AG08396 (cell line): ENCODE measurements around the gene HAND1.

Source experiments
- DNase-seq: peaks from one replicate; pipeline ENCODE4 v3.0.0; 2012; ENCODE audit warnings: low spot score, mixed read lengths

Gene HAND1

DNA sequence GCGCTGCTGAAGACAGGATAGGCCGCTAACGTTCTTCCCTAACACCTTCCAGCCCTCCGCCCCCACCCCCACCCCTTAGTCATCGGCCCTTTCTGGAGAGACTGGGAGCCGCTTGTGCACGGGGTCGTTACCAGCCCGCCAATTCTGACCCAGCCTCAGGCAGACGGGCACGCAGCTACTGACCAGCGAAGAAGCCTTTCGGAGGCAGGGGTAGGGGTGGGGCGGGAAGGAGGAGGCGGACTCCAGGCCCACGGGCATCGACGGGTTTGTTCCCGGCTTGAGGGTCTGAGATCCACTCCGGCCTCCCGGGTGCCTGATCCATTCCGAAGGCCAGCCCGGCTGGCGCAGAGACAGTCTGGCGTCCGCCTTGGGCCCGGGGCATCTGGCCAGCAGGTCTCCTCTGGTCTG, 729 bp upstream of the HAND1 start:
- no peak for DNase-seq

DNA sequence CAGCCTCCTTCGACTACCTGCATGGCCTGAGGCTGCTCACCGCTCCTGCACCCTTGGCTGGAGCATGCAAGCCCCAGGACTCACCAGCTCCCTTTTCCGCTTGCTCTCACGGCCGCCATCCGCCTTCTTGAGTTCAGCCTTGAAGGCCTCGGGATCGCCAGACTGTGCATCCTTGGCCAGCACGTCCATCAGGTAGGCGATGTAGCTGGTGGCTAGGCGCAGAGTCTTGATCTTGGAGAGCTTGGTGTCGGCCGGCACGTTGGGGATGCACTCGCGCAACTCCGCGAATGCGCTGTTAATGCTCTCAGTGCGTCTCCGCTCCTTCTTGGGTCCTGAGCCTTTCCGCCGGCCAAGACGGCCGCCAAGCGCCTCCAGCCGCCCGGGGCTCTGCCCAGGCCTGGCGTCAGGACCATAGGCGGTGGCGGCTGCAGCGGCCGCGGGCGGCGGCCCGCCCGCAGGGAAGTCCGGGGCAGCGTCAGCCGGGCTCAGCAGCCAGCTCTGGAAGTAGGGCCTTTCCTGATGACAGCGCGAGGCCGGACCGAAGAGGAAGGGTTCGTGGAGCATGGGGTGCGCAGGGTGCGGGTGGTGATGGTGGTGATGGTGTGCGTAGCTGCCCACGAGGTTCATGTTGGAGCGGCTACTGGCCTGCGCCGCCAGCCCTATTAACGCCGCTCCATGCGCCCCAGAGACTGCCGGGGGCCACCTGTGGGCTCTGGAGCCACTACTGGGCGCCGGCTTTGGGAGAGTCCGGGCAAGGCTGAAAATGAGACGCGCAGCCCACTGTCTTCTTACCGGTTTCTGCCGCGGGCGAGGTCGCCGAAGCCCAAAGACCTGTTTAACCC, 424 bp downstream of the HAND1 start:
- DNase-seq: no peak

DNA sequence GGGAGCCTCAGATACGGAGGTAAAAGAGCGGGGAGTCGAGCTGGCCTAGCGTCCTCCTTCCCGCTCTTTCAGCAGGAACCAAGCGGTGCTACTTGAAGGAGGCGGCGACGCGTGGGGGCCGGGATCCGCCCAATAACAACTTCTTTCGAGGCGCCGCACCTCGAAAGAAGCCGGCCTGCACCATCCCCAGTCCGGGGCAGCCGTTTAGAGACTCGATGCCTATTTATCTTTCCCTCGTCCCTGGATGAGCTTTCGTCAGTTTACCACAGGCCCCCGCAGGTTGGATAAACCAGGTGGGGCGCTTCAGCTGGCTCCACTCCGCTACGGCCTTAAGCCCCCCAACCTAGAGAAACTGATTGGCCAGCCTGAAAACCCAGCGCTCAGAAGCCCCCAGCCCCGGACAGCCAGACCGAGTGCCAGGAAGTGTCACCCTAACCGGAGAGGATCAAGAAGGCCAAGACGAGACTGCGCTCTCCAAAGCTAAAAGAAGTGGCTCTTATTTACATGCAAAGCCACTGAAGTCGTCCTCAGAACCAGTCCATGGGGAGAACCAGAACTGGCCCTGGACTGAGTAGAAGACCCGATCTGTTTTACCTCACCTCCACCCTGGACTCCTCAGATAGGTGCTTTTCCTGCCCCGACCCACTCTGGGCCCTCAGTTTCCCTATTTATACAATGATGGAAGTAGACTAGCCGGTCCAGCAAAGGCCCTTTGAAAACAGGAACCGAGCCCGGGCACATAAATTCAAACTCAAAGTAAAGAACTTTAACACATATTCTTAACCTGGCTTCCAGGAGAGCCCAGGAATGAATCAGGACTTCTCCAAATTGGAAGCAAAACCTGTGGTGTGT, 1.4 kb downstream of the HAND1 start:
- no peak for DNase-seq

DNA sequence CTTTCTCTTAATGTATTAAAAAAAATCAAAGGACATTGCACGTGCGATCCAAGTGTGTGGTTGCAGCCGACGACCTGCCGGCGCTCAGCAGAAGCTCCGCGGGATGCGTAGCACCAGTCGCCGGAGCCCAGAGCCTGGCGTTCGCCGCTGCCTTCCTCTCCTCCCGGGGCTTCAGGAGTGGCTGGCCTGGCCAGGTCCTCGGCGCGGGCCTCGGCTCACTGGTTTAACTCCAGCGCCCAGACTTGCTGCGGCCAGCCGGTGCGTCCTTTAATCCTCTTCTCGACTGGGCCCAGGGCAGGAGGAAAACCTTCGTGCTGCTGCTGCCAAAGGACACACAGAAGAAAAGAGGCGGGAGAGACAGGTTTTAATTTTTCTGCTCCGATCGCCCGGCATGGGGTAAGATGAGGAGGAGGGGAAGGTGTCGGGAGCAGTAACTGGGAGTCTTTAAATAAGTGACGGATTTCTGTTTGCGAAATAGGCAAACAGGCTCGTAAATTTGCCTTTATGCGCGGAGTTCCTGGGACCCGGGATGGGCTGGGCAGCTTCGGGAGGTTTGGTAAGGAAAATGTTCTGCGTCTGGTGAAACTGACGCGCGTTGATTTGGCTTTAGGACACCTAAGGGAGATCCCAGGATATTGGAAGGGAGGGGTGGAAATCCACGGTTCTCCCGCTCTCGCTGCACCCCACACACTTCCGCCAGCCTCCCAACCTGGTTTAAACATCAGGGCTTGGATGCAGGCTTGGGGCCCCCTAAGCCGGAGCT, 2.3 kb downstream of the HAND1 start:
- DNase-seq: no peak

DNA sequence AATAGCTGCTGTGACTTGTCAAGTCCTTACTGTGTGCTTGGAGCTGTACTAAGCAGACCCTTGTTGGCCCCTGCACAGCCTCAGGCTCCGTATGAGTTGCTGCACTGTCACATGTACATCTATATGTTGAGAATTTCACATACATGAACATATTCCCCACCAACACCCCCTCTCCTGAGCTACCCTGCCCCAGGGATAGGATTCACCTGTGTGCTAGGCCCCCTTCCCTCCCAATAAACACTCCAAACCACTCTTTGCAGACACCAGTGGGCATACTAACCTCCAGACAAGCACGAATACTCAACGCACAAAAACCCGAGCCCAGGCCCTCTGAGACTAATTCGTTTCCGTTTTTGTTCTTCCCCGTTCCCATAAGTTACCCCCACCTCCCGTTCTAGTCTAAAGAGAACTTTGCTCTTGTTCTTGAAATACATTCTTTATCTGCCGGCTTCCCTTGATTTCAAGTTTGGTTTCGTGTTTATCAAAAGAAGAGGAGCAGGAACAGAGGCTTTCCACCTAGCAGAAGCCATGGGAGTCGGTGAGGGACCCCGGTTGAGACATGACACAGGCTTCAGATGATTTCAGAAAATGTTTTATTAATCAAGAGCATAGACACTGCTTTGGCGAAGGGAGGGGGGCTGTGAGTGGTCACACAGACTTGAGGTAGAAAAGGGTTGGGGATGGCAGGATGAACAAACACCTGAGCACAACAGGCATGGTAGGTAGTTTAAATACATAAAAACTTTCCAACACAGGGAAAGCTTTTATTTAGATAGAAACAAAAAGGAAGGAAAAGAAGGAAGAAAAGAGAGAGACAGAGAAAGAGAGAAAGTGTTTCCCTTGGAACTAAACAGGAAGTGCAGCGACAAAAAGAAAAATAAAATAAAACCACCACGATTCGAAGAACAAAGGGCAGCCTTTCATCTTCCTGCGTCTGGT, 3.4 kb downstream of the HAND1 start:
- DNase-seq: no peak

DNA sequence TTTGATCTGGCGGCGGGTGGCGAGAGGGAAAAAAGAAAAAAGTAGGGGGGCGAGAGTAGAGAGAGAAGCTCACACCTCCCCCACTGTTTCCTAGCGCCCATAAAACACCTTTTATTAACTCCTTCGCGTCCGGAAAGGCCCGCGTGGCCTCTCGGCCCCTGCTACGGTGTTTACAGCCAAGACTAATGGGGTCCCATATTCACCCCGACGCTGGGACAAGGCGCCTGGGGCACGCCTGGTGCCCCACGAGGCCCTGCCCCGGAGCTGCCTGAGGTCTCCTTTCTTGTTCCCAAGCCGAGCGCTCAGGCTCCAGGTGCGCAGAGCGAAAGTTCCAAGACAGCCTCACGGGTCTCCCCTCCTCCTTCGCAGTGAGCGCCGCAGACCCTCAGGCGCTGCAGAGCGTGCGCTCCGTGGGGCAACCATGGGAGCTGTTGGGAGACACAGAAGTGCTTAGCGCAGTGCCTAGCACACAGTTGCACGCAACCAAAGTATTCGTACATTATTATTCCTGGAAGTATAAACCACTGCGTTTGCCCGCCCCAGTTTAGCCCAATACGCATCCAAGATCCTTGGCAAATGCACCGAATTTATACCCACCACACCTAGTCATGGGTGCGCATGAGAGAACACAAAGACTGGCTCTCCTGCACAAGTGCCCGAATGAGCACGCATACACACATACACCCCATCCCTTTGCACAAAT, 4.3 kb downstream of the HAND1 start:
- no peak for DNase-seq

DNA sequence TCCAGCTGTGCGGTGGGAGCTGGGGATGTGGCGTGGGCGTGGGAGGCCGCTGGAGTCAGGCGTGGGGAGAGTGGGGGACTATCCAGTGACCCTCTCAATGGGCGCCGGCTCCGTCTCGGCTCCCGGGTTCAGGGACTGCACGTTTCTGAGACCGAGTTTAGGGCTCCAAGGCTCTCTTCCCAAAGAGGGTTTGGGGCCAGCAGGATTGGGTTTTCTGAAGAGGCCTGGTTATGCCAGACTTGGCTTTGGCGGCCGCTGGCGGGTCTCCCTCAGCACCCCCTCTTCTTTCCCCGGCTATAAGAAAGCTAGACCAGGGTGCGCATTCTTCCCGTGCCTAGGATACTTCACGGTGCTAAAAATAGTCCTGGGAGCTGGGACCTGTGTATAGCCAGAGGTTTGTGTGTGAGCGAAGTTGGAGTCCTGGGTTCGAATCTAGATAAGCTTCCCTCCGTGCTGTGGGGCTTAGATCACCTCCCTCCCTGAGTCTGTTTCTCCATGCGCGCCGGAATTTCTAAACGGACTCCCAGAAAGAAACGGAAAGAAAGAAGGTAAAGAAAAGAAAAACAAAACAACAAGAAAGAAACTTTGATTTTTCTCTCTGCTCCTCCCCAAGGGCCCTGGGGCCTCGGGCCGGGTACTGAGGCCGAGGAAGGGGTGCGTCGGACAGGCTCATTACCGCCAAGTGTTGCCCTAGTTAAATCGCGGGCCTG, 5.0 kb downstream of the HAND1 start:
- no peak for DNase-seq

DNA sequence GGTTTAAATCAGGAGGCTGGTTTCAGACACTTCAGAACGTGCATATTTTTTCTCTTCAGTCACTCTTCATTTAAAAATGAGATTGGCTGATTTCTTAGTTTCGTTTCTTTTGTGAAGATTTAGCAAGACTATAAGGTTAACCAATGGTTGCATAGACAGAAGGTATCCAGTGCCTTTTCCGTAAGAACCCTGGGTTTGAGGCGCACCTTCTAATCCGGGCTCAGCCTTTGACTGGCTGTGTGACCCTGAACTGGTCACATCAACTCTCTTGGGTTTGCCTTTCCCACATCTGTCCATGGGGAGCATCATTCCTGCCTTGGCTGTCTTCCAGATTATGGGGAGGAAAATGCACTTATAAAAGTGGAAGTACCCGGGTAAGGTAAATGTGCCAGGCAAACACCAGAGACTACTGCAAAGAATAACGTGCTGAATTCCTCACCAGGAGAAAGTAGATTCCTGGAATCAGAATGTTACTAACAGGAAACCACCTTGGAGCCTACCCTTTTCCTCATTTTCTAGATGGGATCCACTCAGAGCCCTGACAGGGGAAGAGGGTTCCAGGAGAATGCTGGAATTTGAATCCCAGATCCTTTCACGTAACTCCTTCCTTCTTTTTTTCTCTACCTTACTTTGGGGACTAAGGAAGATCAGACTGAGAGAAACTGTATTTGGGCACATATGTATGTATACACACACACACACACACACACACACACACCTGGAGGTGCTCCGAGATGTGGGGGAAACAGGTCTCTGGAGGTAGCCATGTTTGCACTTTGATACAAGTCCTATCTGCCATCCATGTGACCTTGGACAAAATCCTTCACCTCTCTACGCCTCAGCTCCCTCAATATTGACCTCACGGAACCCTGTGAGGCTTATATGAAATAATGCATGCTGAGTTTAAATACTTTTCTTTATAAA, 6.8 kb downstream of the HAND1 start:
- DNase-seq: no peak

DNA sequence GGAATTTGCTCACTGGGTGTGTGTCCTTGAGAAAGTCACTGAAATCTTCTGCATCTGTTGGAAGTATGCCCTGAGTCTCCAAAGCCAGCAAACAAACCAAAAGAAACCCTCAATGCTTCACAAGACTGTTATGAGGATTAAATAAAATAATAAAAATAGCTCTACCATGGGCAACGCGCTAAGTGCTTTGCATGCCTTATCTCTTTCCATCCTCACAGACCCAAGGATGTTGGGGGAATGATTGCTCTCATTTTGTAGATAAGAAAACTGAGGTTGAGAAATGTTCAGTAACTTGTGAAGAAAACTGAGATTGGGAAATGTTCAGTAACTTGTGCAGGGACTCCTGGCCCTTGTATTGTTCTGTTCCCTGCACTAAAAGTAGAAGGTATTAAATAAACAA, 7.9 kb downstream of the HAND1 start:
- DNase-seq: no peak

DNA sequence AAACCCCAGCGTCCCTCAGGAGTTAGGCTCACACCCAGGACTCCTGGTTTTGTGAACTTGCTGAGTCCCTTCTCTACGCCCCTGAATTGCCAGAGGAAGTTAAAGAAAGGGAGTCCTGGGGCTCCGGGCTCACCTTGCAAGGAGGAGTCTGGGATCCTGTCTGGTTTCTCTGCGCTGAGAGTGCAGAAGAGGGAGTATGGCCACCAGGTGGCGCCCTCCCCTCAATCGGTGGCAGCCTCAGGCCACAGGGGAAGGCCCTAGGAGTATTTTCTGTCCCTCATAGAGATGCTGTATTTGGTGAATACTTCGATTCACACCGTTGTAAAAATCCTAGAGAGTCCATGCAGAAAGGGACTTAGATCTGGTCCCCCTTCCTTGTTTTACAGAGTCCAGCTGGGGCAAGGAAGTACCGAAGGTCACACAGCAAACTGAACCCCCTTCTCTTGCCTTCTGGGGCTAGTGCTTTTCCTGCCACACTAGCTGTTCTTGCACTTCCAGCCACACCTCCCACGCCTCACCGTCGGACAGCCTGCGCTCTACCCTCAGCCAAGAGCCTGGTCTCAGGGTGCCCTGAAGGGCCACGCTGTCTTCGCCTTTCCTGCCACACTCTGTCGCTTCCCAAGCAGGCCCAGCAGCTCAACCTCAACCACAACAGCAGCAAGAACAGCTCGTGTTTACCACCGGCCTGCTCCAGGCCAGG, 10.2 kb downstream of the HAND1 start:
- DNase-seq: peak; percentile 89

DNA sequence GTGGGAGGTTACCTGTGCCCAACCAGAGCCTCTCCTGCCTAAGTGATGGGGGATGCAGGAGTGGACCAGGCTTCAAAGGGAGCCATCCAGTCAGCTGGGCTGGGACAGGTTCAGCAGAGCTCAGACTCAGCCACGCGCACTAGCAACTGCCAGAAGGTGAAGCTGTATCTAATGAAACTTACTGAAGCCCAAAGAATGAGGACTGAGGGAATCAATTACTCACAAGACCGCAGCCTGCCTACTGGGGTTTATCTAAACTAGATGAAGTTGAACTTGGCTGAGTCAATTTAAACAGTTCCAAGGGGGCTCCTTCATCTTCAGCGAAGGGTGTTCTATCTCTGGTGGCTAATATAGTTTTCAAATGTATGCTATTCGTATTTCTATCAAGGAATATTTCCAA, 11.4 kb downstream of the HAND1 start:
- no peak for DNase-seq

DNA sequence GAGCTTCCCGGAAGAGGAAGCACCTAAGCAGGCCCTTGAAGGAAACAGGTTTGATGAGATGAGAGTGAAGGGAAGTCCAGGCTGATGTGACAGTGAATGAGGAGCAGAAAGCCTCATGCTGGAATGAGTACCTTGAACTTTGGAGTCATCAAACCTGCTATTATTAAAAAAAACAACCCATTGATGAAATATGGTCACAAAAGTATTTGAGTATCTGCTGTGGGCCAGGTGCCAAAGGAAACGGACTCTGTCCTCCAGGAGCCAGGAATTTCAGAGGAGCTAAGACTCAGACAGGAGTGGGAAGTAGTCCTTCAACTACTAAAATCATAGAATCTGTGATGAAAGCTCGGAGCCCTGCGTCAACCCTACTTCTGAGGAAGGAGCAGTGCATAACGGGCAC, 11.9 kb downstream of the HAND1 start:
- DNase-seq: no peak

DNA sequence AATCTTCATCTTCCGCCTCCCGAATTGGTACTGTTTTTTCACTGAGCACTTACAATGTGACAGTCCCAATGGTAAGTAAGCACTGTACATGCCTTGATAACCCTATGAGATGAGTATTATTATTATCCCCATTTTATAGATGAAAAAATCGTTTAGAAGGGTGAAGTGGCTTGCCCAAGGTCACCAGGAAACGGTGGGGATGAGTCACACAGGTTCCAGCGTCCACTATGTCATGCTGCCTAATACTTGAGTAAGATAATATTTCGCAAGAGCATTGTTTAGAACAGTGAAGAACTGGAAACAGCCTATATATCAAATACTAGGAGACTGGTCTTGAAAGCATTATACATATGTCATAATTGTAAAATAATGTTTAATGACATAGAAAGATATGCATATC, 12.9 kb downstream of the HAND1 start:
- DNase-seq: no peak

DNA sequence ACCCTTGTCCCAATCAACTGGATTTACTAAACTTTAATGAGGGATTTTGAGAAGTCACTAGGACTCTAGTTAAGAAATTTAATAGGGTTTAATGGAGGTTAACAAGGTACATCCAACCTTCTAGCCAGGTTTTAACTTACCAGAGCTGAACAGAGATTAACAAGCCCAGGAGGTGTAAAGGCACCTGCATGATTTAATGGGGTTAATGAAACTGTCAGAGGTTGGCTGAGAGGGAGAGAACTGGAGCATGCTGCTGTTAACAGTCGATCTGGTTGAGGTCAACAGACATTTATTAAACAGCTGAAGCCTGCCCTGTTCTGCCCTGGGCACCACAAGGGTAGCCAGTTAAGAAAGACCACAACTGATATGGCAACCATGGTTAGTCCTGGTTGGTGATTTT, 13.6 kb downstream of the HAND1 start:
- no peak for DNase-seq

DNA sequence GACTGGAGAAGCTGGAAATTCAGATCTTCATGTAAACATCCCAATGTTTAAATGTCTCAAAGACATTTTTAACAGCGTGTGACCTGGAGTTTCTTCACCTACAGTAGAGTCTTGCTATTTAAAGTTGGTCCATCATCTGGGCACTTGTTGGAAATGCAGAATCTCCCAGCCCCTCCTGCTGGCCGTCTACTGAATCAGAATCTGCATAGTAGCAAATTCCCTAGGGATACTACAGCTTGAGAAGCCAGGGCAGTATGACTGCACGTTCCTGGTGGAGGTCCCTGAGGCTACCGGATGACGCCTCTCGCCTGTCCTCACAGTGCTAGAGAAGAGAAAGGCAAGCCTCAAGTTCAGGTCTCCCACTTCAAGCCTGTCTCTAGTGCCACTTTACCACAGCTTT, 16.5 kb downstream of the HAND1 start:
- no peak for DNase-seq

DNA sequence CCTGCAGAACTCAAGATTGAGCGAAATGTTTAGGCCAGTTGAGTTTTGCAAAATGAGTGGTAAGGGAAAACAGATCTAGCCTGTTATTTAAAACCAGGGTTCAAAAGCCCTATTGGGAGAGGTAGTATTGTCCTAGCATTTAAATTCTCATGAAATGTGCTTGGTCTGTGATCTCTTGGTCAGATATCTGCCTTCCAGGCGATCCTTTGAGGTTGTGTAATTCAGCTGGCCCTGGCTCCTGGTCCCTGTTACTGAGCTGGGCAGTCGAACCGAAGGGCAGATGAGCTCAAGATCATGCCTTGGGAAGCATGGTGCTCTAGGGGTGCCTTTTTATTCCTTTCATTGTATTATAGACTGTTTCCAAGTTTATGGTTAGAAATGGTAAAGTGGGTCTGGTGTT, 17.9 kb downstream of the HAND1 start:
- no peak for DNase-seq

DNA sequence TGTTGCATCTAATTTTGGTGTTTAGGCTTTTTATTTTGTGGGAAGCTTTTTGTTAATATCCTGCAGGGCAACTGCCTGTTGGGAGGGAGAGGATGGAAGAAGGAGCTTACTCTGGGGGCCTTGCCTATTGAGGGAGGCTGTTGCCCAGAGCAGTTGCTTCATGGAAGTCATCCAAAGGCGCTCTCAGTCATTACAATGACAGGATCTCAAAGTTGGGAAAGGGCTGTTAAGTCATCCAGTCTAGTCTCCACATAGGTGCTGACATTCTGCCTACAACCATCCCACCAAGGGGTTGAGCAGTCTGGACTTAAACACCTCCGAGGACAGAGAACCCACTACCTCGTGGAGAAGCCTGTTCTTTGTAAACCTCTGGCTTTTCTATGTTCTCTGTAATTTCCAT, 19.0 kb downstream of the HAND1 start:
- no peak for DNase-seq

DNA sequence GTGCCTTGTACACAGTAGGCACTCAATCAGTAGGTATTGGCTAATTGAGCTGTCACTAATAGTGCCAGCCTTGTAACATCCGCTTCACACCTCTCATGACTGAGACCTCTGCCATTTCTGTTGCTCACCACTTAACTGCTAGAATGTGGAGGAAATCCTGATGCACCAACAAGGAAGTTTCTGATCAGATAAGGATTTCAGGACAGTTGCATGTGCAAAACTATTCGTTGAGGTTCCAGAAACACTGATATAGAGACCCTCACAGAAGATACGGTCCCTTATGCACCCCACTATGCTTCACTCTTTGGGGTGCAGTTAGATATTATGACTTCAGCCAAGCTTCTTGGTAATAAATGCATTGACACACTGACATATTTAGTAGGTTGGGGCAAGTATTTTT, 21.5 kb downstream of the HAND1 start:
- no peak for DNase-seq
